Upper lobe of right lung (tissue), 1 donor: ENCODE data around the gene USP17L18. TPM values are rescaled to one million over a fixed set of nuclear protein-coding genes. Genes with fewer than 3 reads are reported as not detected.
"Not testable (repeated sequence)": the region's sequence is repeated elsewhere in the genome, so short reads cannot be mapped to it uniquely, and the experiment has no call there.

Experiments used
- ATAC-seq: fragments of 200-7000 bp; cut with Tn5 transposase; one replicate; pipeline ENCODE4 v1.9.1; 2020; ENCODE audit warnings: mild to moderate bottlenecking, moderate library complexity
- DNase-seq: peaks from one replicate; pipeline ENCODE4 v3.0.0-alpha.2; 2020
- H3K27ac ChIP-seq: fragments of 200-600 bp; one replicate; pipeline ENCODE4 v1.8.0; 2022
- H3K27me3 ChIP-seq: fragments of 200-600 bp; one replicate; pipeline ENCODE4 v1.8.0; 2022; ENCODE audit warnings: mild to moderate bottlenecking
- H3K36me3 ChIP-seq: fragments of 200-600 bp; one replicate; pipeline ENCODE4 v1.8.0; 2022
- H3K4me1 ChIP-seq: fragments of 200-600 bp; one replicate; pipeline ENCODE4 v1.8.0; 2022
- H3K4me3 ChIP-seq: fragments of 200-600 bp; one replicate; pipeline ENCODE4 v1.8.0; 2022; ENCODE audit warnings: mild to moderate bottlenecking
- H3K9me3 ChIP-seq: fragments of 200-600 bp; one replicate; pipeline ENCODE4 v1.8.0; 2022
- intact Hi-C: fragments of 100-400 bp; cut with DNase I; formaldehyde crosslinking; loops from one replicate; pipeline ENCODE4 v1.11.0; 2022
- total RNA-seq: library from RNA; stranded (reverse); fragmentation: NEBNext Ultra II Directional; extraction: Animal tissue kit (Norgen Biotek cat#: 25700); gene quantifications from one replicate; pipeline ENCODE4 v1.2.1, GENCODE V29; 2021
- donor health status: DM: no; HTN: yes; CAD: no; lungs with severe emphysema.

USP17L18 gene
- total RNA-seq, 1 donor from 2014 or later: not detected

DNA sequence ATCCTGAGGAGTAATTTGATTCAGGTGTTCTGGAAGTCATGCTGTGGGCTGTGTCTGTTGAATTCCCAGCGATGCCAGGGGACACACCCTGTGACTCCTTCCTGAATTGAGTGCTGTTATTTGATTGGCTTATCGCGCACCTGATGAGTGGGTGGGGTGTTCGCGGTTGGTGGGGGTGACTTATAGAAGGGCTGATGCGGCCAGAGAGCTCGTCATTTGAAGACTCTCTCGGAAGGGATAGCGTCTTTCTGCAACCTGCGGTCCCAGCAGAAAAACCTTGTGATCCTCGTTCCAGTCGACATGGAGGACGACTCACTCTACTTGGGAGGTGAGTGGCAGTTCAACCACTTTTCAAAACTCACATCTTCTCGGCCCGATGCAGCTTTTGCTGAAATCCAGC lies 18.9 kb downstream of the USP17L18 start, which contains the start of gene USP17L22:
TSS of gene USP17L22 (plus strand) at position 301 of the 400 bp plus-strand sequence. CDS start at position 301, 0 bp downstream.
- DNase-seq, H3K27ac ChIP-seq, H3K36me3 ChIP-seq, H3K9me3 ChIP-seq, intact Hi-C loops, H3K4me1 ChIP-seq, H3K4me3 ChIP-seq, H3K27me3 ChIP-seq, ATAC-seq: not testable (repeated sequence)

DNA sequence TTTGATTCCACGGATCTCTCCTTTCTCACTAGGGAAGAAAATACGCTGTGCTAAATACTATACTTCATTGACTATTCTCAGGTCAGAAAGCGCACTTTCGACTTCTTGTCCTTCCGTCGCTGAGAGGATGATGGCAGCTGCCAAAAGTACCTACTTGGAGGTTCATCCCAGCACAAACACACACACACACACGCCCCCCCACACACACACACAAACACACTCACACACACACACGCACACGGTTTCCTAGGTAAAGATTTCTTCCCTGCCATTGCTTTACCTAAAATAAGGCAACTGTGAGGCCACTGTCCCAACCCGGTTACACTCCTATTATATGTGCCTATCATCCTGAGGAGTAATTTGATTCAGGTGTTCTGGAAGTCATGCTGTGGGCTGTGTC lies 23.3 kb downstream of the USP17L18 start:
- intact Hi-C loops, ATAC-seq, H3K36me3 ChIP-seq, H3K27me3 ChIP-seq, H3K4me3 ChIP-seq, H3K9me3 ChIP-seq, H3K4me1 ChIP-seq, H3K27ac ChIP-seq: not testable (repeated sequence)
- peak; percentile 76 for DNase-seq

Other genes with a start within 250 kb of the USP17L18 start
- gene FAM90A26, start 78.2 kb upstream of the USP17L18 start, total RNA-seq: not detected
- gene USP17L10, start 38.0 kb upstream of the USP17L18 start, total RNA-seq: not detected
- not detected for gene USP17L11, start 33.2 kb upstream of the USP17L18 start, total RNA-seq
- not detected for gene USP17L12, start 28.5 kb upstream of the USP17L18 start, total RNA-seq
- gene USP17L13, start 23.7 kb upstream of the USP17L18 start, total RNA-seq: not detected
- gene USP17L15, start 14.2 kb upstream of the USP17L18 start, total RNA-seq: not detected
- gene USP17L17, start 4.8 kb upstream of the USP17L18 start, total RNA-seq: not detected
- not detected for gene USP17L19, start 4.7 kb downstream of the USP17L18 start, total RNA-seq
- not detected for gene USP17L20, start 9.5 kb downstream of the USP17L18 start, total RNA-seq
- gene USP17L21, start 14.2 kb downstream of the USP17L18 start, total RNA-seq: not detected
- gene USP17L22, start 19.0 kb downstream of the USP17L18 start, total RNA-seq: not detected
- not detected for gene USP17L24, start 76.5 kb downstream of the USP17L18 start, total RNA-seq
- gene USP17L25, start 81.3 kb downstream of the USP17L18 start, total RNA-seq: not detected
- not detected for gene USP17L26, start 86.0 kb downstream of the USP17L18 start, total RNA-seq
- gene USP17L5, start 90.8 kb downstream of the USP17L18 start, total RNA-seq: not detected
- not detected for gene USP17L27, start 95.5 kb downstream of the USP17L18 start, total RNA-seq
- gene USP17L28, start 100.3 kb downstream of the USP17L18 start, total RNA-seq: not detected
- not detected for gene USP17L29, start 105.0 kb downstream of the USP17L18 start, total RNA-seq
- not detected for gene USP17L30, start 114.5 kb downstream of the USP17L18 start, total RNA-seq
- gene DEFB131A, start 195.8 kb downstream of the USP17L18 start, total RNA-seq: not detected